H1 (cell line): Measurements from ENCODE around the gene TMCC1. TPM values are rescaled to one million over a fixed set of nuclear protein-coding genes. Genes with fewer than 3 reads are reported as not detected.
A peak's percentile ranks its signal among the peaks of the same experiment; 100 is the strongest.

ENCODE experiments used
- CTCF ChIA-PET: fragments of 300-600 bp; sonication (Branson Sonifier 250); formaldehyde crosslinking; loops from one replicate; lab custom pipeline; 2021; ENCODE audit not compliant: partially characterized antibody; lab: Charles Lee
- POLR2A ChIA-PET: fragments of 300-600 bp; sonication (Branson Sonifier 250); formaldehyde crosslinking; loops from one replicate; lab custom pipeline; 2021; ENCODE audit warnings: inconsistent platforms; ENCODE audit not compliant: partially characterized antibody; lab: Charles Lee
- DNase-seq, 2 experiments: peaks; one replicate each; pipeline versions ENCODE4 v3.0.0 to v3.0.0-alpha.2; 2010 to 2022; ENCODE audit warnings: low spot score in 2 of 2, low read depth in 1 of 2, mixed read lengths in 1 of 2
- FAIRE-seq: peaks from 2 replicates; lab custom pipeline; 2011; peaks lifted over from hg19 to GRCh38; lab: Jason Lieb, UNC
- H2AFZ ChIP-seq: 2 replicates; pipeline ENCODE4 v1.8.1; 2012; ENCODE audit warnings: low read length, inconsistent platforms
- H2AK5ac ChIP-seq: 2 replicates; pipeline ENCODE4 v1.6.1; 2013; ENCODE audit warnings: low read depth, low read length
- H2BK120ac ChIP-seq: replicated peaks from 2 replicates; pipeline ENCODE3; 2013; ENCODE audit warnings: low read depth, low read length, inconsistent platforms
- H2BK12ac ChIP-seq: 2 replicates; pipeline ENCODE4 v1.6.1; 2013; ENCODE audit warnings: low read depth, low read length
- H2BK15ac ChIP-seq: 2 replicates; pipeline ENCODE4 v1.6.1; 2013; ENCODE audit warnings: low read length
- H2BK20ac ChIP-seq: 2 replicates; pipeline ENCODE4 v1.6.1; 2013; ENCODE audit warnings: low read length
- H2BK5ac ChIP-seq: 2 replicates; pipeline ENCODE4 v1.6.1; 2013; ENCODE audit warnings: low read depth, low read length
- H3K14ac ChIP-seq: 2 replicates; pipeline ENCODE4 v1.6.1; 2013; ENCODE audit warnings: inconsistent platforms; ENCODE audit not compliant: insufficient read length
- H3K18ac ChIP-seq: 2 replicates; pipeline ENCODE4 v1.6.1; 2013; ENCODE audit warnings: low read length; ENCODE audit errors: extremely low read depth
- H3K23ac ChIP-seq: 2 replicates; pipeline ENCODE4 v1.6.1; 2013; ENCODE audit warnings: inconsistent platforms; ENCODE audit not compliant: insufficient read length
- H3K23me2 ChIP-seq: 2 replicates; pipeline ENCODE4 v1.6.1; 2013; ENCODE audit warnings: low read depth, low read length
- H3K27ac ChIP-seq: 2 replicates; pipeline ENCODE4 v1.6.1; 2011; ENCODE audit warnings: low read depth, low read length, inconsistent platforms
- H3K27me3 ChIP-seq, 4 experiments: replicated peaks in 1 of 4; 1 replicate in 1 of 4; 2 replicates in 3 of 4; pipeline versions ENCODE4 v1.6.1 to v1.8.1; 2011 to 2013; ENCODE audit warnings: low read length in 3 of 4, mild to moderate bottlenecking in 3 of 4, inconsistent platforms in 2 of 4, mixed read lengths in 2 of 4, moderate library complexity in 1 of 4; ENCODE audit not compliant: control insufficient read depth in 3 of 4, insufficient read depth in 3 of 4; ENCODE audit errors: extremely low read depth in 1 of 4
- H3K36me3 ChIP-seq, 4 experiments: 2 replicates each; pipeline versions ENCODE4 v1.6.1 to v1.8.1; 2011 to 2013; ENCODE audit warnings: mild to moderate bottlenecking in 4 of 4, low read length in 3 of 4, moderate library complexity in 2 of 4, control low read depth in 1 of 4, inconsistent platforms in 1 of 4; ENCODE audit not compliant: insufficient read depth in 4 of 4, control insufficient read depth in 2 of 4
- H3K4ac ChIP-seq: replicated peaks from 2 replicates; pipeline ENCODE3; 2013; ENCODE audit warnings: low read length, low read depth, mixed read lengths, inconsistent platforms; ENCODE audit not compliant: insufficient read length
- H3K4me1 ChIP-seq, 4 experiments: replicated peaks in 1 of 4; 1 replicate in 1 of 4; 2 replicates in 3 of 4; pipeline versions ENCODE4 v1.6.1 to v1.8.1; 2011 to 2013; ENCODE audit warnings: low read length in 3 of 4, inconsistent platforms in 2 of 4, mixed read lengths in 1 of 4; ENCODE audit not compliant: insufficient read depth in 4 of 4, control insufficient read depth in 3 of 4
- H3K4me2 ChIP-seq, 2 experiments: 2 replicates each; pipeline versions ENCODE4 v1.6.1 to v1.8.1; 2011 to 2013; ENCODE audit warnings: low read depth in 2 of 2, low read length in 2 of 2, control low read depth in 1 of 2, inconsistent platforms in 1 of 2, mild to moderate bottlenecking in 1 of 2; ENCODE audit not compliant: insufficient read depth in 1 of 2
- H3K4me3 ChIP-seq, 4 experiments: fragments of 200-600, 300-600 bp in 1 of 4; sonication (generic), shearing (Covaris generic), sonication (Bioruptor Twin) in 1 of 4; 2 replicates each; pipeline versions ENCODE4 v1.5.1 to v1.8.1; 2011 to 2016; ENCODE audit warnings: low read length in 4 of 4, low read depth in 3 of 4, control low read depth in 2 of 4, inconsistent platforms in 2 of 4, mild to moderate bottlenecking in 2 of 4, mixed read lengths in 1 of 4, moderate library complexity in 1 of 4; ENCODE audit not compliant: insufficient read depth in 2 of 4; ENCODE audit errors: extremely low read depth in 1 of 4
- H3K56ac ChIP-seq: replicated peaks from 2 replicates; pipeline ENCODE3; 2013; ENCODE audit warnings: low read depth, mild to moderate bottlenecking, mixed read lengths, low read length, inconsistent platforms; ENCODE audit not compliant: insufficient read length
- H3K79me1 ChIP-seq: 2 replicates; pipeline ENCODE4 v1.6.1; 2013; ENCODE audit warnings: low read depth, low read length, control low read depth
- H3K79me2 ChIP-seq, 2 experiments: 2 replicates each; pipeline versions ENCODE4 v1.6.1 to v1.8.1; 2012 to 2013; ENCODE audit warnings: low read length in 2 of 2, mild to moderate bottlenecking in 2 of 2, inconsistent platforms in 1 of 2; ENCODE audit not compliant: insufficient read depth in 2 of 2, control insufficient read depth in 1 of 2
- H3K9ac ChIP-seq, 4 experiments: replicated peaks in 1 of 4; 1 replicate in 1 of 4; 2 replicates in 3 of 4; pipeline versions ENCODE4 v1.6.1 to v1.8.1; 2011 to 2013; ENCODE audit warnings: low read depth in 3 of 4, low read length in 3 of 4, control low read depth in 2 of 4, mild to moderate bottlenecking in 2 of 4, moderate library complexity in 2 of 4, inconsistent platforms in 1 of 4; ENCODE audit errors: extremely low read depth in 1 of 4
- H3K9me3 ChIP-seq, 2 experiments: 2 replicates each; pipeline versions ENCODE4 v1.6.1 to v1.8.1; 2012 to 2013; ENCODE audit warnings: mild to moderate bottlenecking in 2 of 2, moderate library complexity in 2 of 2, control low read depth in 1 of 2, inconsistent platforms in 1 of 2, low read depth in 1 of 2, low read length in 1 of 2, mixed read lengths in 1 of 2; ENCODE audit not compliant: insufficient read depth in 2 of 2
- H4K20me1 ChIP-seq, 2 experiments: replicated peaks in 1 of 2; 2 replicates each; pipeline versions ENCODE3 to v1.8.1; 2011 to 2013; ENCODE audit warnings: inconsistent platforms in 2 of 2, low read length in 2 of 2, mild to moderate bottlenecking in 1 of 2; ENCODE audit not compliant: insufficient read depth in 2 of 2, control insufficient read depth in 1 of 2
- H4K5ac ChIP-seq: 2 replicates; pipeline ENCODE4 v1.6.1; 2013; ENCODE audit warnings: low read length, low read depth, mixed read lengths, inconsistent platforms; ENCODE audit not compliant: insufficient read length
- H4K8ac ChIP-seq: 2 replicates; pipeline ENCODE4 v1.8.0; 2013; ENCODE audit warnings: mild to moderate bottlenecking, moderate library complexity, low read length, inconsistent platforms; ENCODE audit not compliant: insufficient read depth; ENCODE audit errors: extremely low read depth
- H4K91ac ChIP-seq: replicated peaks from 2 replicates; pipeline ENCODE3; 2013; ENCODE audit warnings: low read length, mixed read lengths, inconsistent platforms; ENCODE audit not compliant: insufficient read length
- CREB1 ChIP-seq: IDR thresholded peaks from 2 replicates; pipeline ENCODE4 v1.6.1; 2012; ENCODE audit warnings: inconsistent platforms
- MAFK ChIP-seq: IDR thresholded peaks from 2 replicates; pipeline ENCODE4 v1.6.1; 2012; ENCODE audit warnings: low read depth, mild to moderate bottlenecking, improper control_type of control experiment, low read length
- TAF1 ChIP-seq: IDR thresholded peaks from 2 replicates; pipeline ENCODE4 v1.6.1; 2011; ENCODE audit warnings: mild to moderate bottlenecking, low read depth, low read length
- WGBS, 2 experiments: shearing (Covaris generic) in 1 of 2; methylation state at CpG; one replicate each; pipeline versions ENCODE4 v1.1.6 to v1.1.7; 2013 to 2015; ENCODE audit warnings: low lambda C conversion rate in 2 of 2, mixed read lengths in 2 of 2, inconsistent platforms in 1 of 2, low coverage in 1 of 2, missing lambda C conversion rate in 1 of 2; ENCODE audit not compliant: insufficient replicate concordance in 2 of 2, insufficient coverage in 1 of 2, insufficient read length in 1 of 2; ENCODE audit errors: extremely low coverage in 1 of 2, missing lambda C conversion rate in 1 of 2; 5-methylcytosine and 5-hydroxymethylcytosine counted together
- polyA plus RNA-seq, 7 experiments: library from polyadenylated mRNA; depleted of rRNA in 3 of 7; stranded (reverse) in 5 of 7; unstranded in 2 of 7; fragments of >200 nt in 5 of 7; fragments of 200-250 nt in 2 of 7; gene quantifications; 1 replicate in 5 of 7; 2 replicates in 1 of 7; 4 replicates in 1 of 7; pipeline versions ENCODE4 v1.2.1 to v1.2.3, GENCODE V29; 2011 to 2013; ENCODE audit warnings: missing spikeins in 2 of 7, mixed read lengths in 2 of 7
- total RNA-seq: library from RNA; stranded (reverse); fragmentation: NEBNext Ultra II Directional; extraction: Animal tissue kit (Norgen Biotek cat#: 25700); gene quantifications from 2 replicates; pipeline ENCODE4 v1.2.1, GENCODE V29; 2021

The TMCC1 gene
- total and polyA plus RNA-seq, 2 of the 8 experiments (the other 6 are each of a cell fraction or from before 2014, with no cell fraction given): 10.4 to 27.1 TPM

GRCh38 chr3:129855832-129856419, 37.6 kb downstream of the TMCC1 start:
- Histone ChIP-seq H3K79me1 (no peaks in the 10 kb centered on the region), H3K9me3 (peaks cover 3 to 6% of the 10 kb centered on the region in 2 experiments; a peak in 2 of 4 replicates), H2BK120ac (no peak overlapping the region), H3K23me2 (no peaks in the 10 kb centered on the region; the same call in 1 of the 2 replicates), H3K27me3 (no peaks in the 10 kb centered on the region), H2AFZ (no peak overlapping the region), H3K14ac (no peak overlapping the region), H4K20me1 (no peaks in the 10 kb centered on the region), H3K9ac (no peak overlapping the region), H3K4ac (no peak overlapping the region), H2BK12ac (no peak overlapping the region), H3K27ac (no peak overlapping the region), H3K18ac (no peak overlapping the region), H3K23ac (no peak overlapping the region), H2BK15ac (no peak overlapping the region), H3K4me3 (no peak overlapping the region), H3K56ac (no peak overlapping the region), H4K5ac (no peak overlapping the region), H2BK5ac (no peak overlapping the region), H2AK5ac (no peak overlapping the region), H3K4me1 (no peaks in the 10 kb centered on the region), H3K79me2 (peaks cover 0 to 36% of the 10 kb centered on the region in 2 experiments; a peak in 2 of 4 replicates), H2BK20ac (no peak overlapping the region), H4K91ac (no peak overlapping the region), H4K8ac (no peak overlapping the region), H3K4me2 (no peak overlapping the region), H3K36me3 (peaks cover 0 to 8% (median 0%) of the 10 kb centered on the region in 4 experiments; a peak in 4 of 8 replicates)
- TF ChIP-seq CREB1: no peak
- TF ChIP-seq TAF1: no peak
- TF ChIP-seq MAFK: peak; percentile 29; the same call in 1 of the 2 replicates
- CTCF ChIA-PET: interaction anchor here (0.6 to 1.9 kb wide), 2 partner anchors 19 to 86 kb away, joined by 3 to 6 read pairs; no protein-coding TSS in a partner anchor
- DNase-seq (no peak), FAIRE-seq (no peak)
- POLR2A ChIA-PET: interaction anchor here (0.6 to 0.7 kb wide), 2 partner anchors 9 to 168 kb away, joined by 3 read pairs; no protein-coding TSS in a partner anchor
- WGBS, 2 experiments: 91% methylated on average over 5 of the region's 5 CpGs; no CpG with 5 or more reads in 1 of the 2 experiments
